ENCODE results near the gene NIFK.

NIFK gene

GRCh38 chr2:121736462-121737336 is at the start of gene NIFK:
Gene NIFK, minus strand, starts transcription at chr2:121736875. Its CDS starts 25 bp downstream, at chr2:121736850.
- FAIRE-seq (peak; percentile 86), DNase-seq (ENCODE audit: insufficient read length, low spot score) (peak; percentile 94)

- FAIRE-seq (no peak), DNase-seq (ENCODE audit: insufficient read length, low spot score) (no peak)
Measured at GRCh38 chr2:121783180-121783579, 46.5 kb upstream of the NIFK start.

GRCh38 chr2:121778741-121779487 is 42.2 kb upstream of the NIFK start:
- no peak for FAIRE-seq

GRCh38 chr2:121777699-121778058 is 41.0 kb upstream of the NIFK start:
- FAIRE-seq = no peak
- no peak for DNase-seq (ENCODE audit: insufficient read length, low spot score)

More at GRCh38 chr2:121778741-121779487, 42.2 kb upstream of the NIFK start:
- no peak for DNase-seq (ENCODE audit: insufficient read length, low spot score)

- no peak for DNase-seq (ENCODE audit: insufficient read length, low spot score)
Measured at GRCh38 chr2:121776885-121777698, 40.4 kb upstream of the NIFK start.

GRCh38 chr2:121776361-121776760 is 39.7 kb upstream of the NIFK start:
- no peak for DNase-seq (ENCODE audit: insufficient read length, low spot score)
- FAIRE-seq = no peak

More at GRCh38 chr2:121776885-121777698, 40.4 kb upstream of the NIFK start:
- no peak for FAIRE-seq

- no peak for DNase-seq (ENCODE audit: insufficient read length, low spot score)
- FAIRE-seq = no peak
Measured at GRCh38 chr2:121774235-121774634, 37.6 kb upstream of the NIFK start.

- DNase-seq (ENCODE audit: insufficient read length, low spot score) (no peak), FAIRE-seq (no peak)
Measured at GRCh38 chr2:121771976-121772742, 35.5 kb upstream of the NIFK start.

- DNase-seq (ENCODE audit: insufficient read length, low spot score) (no peak), FAIRE-seq (no peak)
Measured at GRCh38 chr2:121768143-121768755, 31.6 kb upstream of the NIFK start.

GRCh38 chr2:121766624-121767023 is 29.9 kb upstream of the NIFK start:
- DNase-seq (ENCODE audit: insufficient read length, low spot score) (no peak), FAIRE-seq (no peak)

- no peak for DNase-seq (ENCODE audit: insufficient read length, low spot score)
- FAIRE-seq = no peak
Measured at GRCh38 chr2:121764681-121765228, 28.1 kb upstream of the NIFK start.

- FAIRE-seq = peak; percentile 97
- DNase-seq (ENCODE audit: insufficient read length, low spot score) = peak; percentile 93
Measured at GRCh38 chr2:121755237-121756111, 18.8 kb upstream of the NIFK start, which contains the start of gene TSN. Gene TSN, plus strand, starts transcription at chr2:121755651. Its CDS starts 129 bp downstream, at chr2:121755780.

- no peak for DNase-seq (ENCODE audit: insufficient read length, low spot score)
- FAIRE-seq = no peak
Measured at GRCh38 chr2:121754851-121755236, 18.2 kb upstream of the NIFK start.

GRCh38 chr2:121748202-121748601 is 11.5 kb upstream of the NIFK start:
- DNase-seq (ENCODE audit: insufficient read length, low spot score) = no peak
- no peak for FAIRE-seq

- no peak for DNase-seq (ENCODE audit: insufficient read length, low spot score)
- FAIRE-seq = no peak
Measured at GRCh38 chr2:121746071-121746578, 9.4 kb upstream of the NIFK start.

GRCh38 chr2:121741450-121741849 is 4.8 kb upstream of the NIFK start:
- DNase-seq (ENCODE audit: insufficient read length, low spot score) (no peak), FAIRE-seq (no peak)

- FAIRE-seq = no peak
Measured at GRCh38 chr2:121740973-121741372, 4.3 kb upstream of the NIFK start.

GRCh38 chr2:121736140-121736461 is 574 bp downstream of the NIFK start:
- FAIRE-seq = no peak
- DNase-seq (ENCODE audit: insufficient read length, low spot score) = no peak

More at GRCh38 chr2:121740973-121741372, 4.3 kb upstream of the NIFK start:
- DNase-seq (ENCODE audit: insufficient read length, low spot score) = no peak

Measured in HTR-8/SVneo (cell line).